ENCODE data around the gene COL5A1.

- TF ChIP-seq ZNF274 (IDR thresholded peaks at IDR 0.05; ENCODE audit: low read depth, low read length), result no peak
- TF ChIP-seq YY1 (IDR thresholded peaks at IDR 0.05; ENCODE audit: insufficient read depth, insufficient read length), result no peak
- no peak for TF ChIP-seq SUZ12 (IDR thresholded peaks at IDR 0.05; ENCODE audit: extremely low read depth, insufficient read depth, insufficient read length)
Measured at GRCh38 chr9:134636149-134636507, 5.5 kb upstream of the COL5A1 start.
